Measurements from ENCODE around the gene DDX1. TPM values are rescaled to one million over a fixed set of nuclear protein-coding genes. Genes with fewer than 3 reads are reported as not detected.
"Not testable (repeated sequence)": the region's sequence is repeated elsewhere in the genome, so short reads cannot be mapped to it uniquely, and the experiment has no call there.

DDX1 gene
- total RNA-seq, 2 donors from 2014 or later: 41.1 to 95.2 TPM

DNA sequence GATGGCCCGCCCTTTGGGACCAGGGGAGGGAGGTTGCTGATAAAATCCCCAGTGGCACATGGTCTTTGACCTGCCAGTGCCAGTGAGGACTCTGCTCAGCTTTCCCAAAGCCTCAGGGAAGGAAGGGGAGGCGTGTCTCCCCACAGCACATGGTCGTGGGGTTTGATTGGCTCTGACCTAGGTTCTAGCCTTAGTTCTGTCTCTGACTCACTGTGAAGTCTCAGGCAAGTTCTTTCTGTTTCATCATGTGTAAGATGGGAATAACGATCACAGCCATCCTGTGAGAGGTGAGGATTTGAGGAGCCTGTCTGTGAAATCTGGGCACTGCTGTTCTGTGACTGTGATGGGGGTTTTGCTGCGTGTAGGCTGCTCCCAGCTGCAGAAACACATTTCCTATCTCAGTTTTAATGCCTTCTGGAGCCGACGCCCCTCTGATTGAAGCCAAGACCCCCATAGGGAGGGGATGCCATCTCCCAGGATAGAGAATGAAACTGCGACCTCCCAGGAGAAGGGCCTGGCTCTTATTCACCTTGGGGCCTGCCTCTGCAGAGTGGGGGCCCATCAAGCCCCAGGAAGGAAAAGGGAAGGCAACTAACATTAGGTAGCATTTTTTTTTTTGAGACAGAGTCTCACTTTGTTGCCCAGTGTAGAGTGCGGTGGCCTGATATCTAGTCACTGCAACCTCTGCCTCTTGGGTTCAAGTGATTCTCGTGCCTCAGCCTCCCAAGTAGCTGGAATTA is 84.0 kb downstream of the DDX1 start:
- H3K27me3 Mint-ChIP-seq: peaks cover 14% of the 10 kb centered on the region
- H3K4me1 Mint-ChIP-seq: no peaks in the 10 kb centered on the region
- H3K27ac Mint-ChIP-seq: no peak overlapping the region
- no peak for ATAC-seq (replicated peaks)
- no peaks in the 10 kb centered on the region for H3K36me3 Mint-ChIP-seq (ENCODE audit: low read depth)
- no peaks in the 10 kb centered on the region for H3K9me3 Mint-ChIP-seq
- no peak overlapping the region for H3K4me3 Mint-ChIP-seq

DNA sequence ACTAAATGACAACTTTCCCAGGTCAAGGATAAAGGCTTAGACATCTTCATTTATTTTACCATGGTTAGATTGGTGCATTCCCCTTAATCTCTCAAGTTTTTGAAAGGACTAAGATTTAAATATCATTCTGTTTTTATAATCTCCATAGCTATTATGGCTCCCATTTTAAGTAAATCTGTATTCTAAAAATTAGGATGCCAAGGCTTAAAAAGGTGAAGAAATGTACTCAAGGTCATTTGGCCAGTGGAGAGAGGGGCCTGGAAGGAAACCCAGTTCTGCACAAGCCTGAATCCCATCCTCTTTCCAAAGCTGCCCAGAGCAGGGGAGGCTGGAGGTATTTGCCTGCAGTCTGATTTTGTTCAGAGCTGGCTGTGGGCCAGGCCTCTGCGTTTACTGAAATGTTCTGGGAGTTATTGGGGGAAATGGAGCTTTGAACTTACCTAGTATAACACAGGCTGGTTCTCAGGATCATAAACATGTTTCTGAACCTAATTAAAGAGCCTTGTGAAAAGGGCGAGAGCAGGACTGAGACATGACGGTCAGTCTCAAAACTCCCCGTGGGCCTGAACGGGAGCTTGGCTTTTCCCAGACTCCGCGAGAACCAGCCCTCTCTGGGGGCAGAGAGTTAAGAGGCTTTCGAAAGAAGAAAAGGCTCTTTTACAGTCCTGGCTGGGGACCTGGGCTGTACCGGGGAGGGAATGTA is 85.6 kb downstream of the DDX1 start:
- Mint-ChIP-seq H3K27me3 (peaks cover 14% of the 10 kb centered on the region), H3K4me3 (no peak overlapping the region), H3K9me3 (no peaks in the 10 kb centered on the region), H3K36me3 (ENCODE audit: low read depth) (no peaks in the 10 kb centered on the region), H3K4me1 (no peaks in the 10 kb centered on the region), H3K27ac (no peak overlapping the region)
- ATAC-seq (replicated peaks): no peak

DNA sequence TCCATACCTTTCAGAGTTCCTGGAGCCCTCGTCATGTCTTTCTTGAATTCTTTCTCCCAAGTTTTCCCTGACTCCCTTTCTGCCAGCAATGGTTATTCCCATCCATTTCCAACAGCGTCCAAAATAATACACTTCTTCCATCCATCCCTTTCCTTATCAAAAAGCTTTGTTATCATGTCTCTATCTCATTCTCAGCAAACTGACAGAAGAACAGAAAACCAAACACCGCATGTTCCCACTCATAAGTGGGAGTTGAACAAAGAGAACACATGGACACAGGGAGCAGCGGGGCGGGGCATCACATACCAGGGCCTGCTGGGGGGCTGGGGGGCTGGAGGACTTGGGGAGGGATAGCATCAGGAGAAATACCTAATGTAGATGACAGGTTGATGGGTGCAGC is 86.7 kb downstream of the DDX1 start:
- no peak for ATAC-seq (replicated peaks)
- Mint-ChIP-seq H3K27me3 (peaks cover 6% of the 10 kb centered on the region), H3K4me3 (no peak overlapping the region), H3K4me1 (no peaks in the 10 kb centered on the region), H3K9me3 (no peaks in the 10 kb centered on the region), H3K27ac (no peak overlapping the region), H3K36me3 (ENCODE audit: low read depth) (no peaks in the 10 kb centered on the region)

- Mint-ChIP-seq H3K36me3 (ENCODE audit: low read depth) (no peaks in the 10 kb centered on the region), H3K4me3 (no peak overlapping the region), H3K4me1 (no peaks in the 10 kb centered on the region), H3K27ac (no peak overlapping the region), H3K9me3 (no peaks in the 10 kb centered on the region), H3K27me3 (peaks cover under 1% of the 10 kb centered on the region)
- ATAC-seq (replicated peaks): no peak
Observed at GRCh38 chr2:15678909-15679308, 87.2 kb downstream of the DDX1 start.

DNA sequence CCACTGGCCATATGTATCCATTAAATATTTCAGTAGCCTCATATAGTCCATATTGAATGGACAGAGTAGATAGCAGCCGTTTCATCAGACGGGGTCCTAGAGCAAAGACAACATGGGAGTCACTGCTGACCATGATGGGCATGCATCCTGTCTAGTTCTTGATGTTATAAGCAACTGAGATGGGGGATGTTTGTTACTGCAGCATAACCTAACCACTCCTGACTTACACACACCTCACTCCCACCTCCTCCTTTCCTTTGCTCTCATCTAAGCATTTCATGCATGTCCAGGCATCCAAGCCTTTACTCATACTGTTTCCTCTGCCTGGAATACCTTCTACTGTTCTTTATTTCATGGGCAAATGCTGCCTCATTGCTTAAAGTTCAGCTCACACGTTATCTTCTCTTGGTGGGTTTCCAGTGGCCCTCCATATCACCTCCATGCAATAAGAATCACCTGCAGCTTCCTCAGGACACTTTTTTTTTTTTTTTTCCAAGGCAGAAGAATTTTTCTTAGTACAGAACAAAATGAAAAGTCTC is 87.8 kb downstream of the DDX1 start:
- Mint-ChIP-seq H3K4me3 (no peak overlapping the region), H3K4me1 (no peaks in the 10 kb centered on the region), H3K9me3 (no peaks in the 10 kb centered on the region), H3K27ac (no peak overlapping the region), H3K27me3 (no peaks in the 10 kb centered on the region), H3K36me3 (ENCODE audit: low read depth) (no peaks in the 10 kb centered on the region)
- no peak for ATAC-seq (replicated peaks)

DNA sequence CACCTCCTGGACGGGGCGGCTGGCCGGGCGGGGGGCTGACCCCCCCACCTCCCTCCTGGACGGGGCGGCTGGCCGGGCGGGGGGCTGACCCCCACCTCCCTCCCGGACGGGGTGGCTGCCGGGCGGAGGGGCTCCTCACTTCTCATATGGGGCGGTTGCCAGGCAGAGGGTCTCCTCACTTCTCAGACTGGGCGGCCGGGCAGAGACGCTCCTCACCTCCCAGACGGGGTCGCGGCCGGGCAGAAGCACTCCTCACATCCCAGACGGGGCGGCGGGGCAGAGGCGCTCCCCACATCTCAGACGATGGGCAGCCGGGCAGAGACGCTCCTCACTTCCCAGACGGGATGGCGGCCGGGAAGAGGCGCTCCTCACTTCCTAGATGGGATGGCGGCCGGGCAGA is 88.5 kb downstream of the DDX1 start:
- H3K4me3 Mint-ChIP-seq; H3K27me3 Mint-ChIP-seq; H3K36me3 Mint-ChIP-seq (ENCODE audit: low read depth); H3K4me1 Mint-ChIP-seq; H3K9me3 Mint-ChIP-seq; ATAC-seq (replicated peaks); H3K27ac Mint-ChIP-seq: not testable (repeated sequence)

Other genes with a start within 250 kb of the DDX1 start
- 10 to 100 TPM; 36.3 to 39.5 TPM for gene NBAS, start 30.5 kb upstream of the DDX1 start, total RNA-seq

All from activated T-helper 17 cell treated with anti-CD3 and anti-CD28 coated beads, Interleukin-2, amount 50 U/mL, for 72 hours (primary cell).